Heart left ventricle (tissue), 16 donors: ENCODE measurements around the gene RING1. TPM values are rescaled to one million over a fixed set of nuclear protein-coding genes. Genes with fewer than 3 reads are reported as not detected.

Experiments used
- ATAC-seq, 4 donors: fragments of 200-7000 bp; cut with Tn5 transposase; one replicate each; pipeline ENCODE4 v1.9.1; 2020 to 2022; ENCODE audit warnings: moderate library complexity in 4 of 4, mild to moderate bottlenecking in 3 of 4, moderate number of reproducible peaks in 1 of 4
- DNase-seq, 5 donors: peaks; one replicate each; pipeline ENCODE4 v3.0.0-alpha.2; 2020
- H3K27ac ChIP-seq, 12 donors: fragments of 200-600 bp; sonication (generic) in 4 of 12; one replicate each; pipeline versions ENCODE4 v1.5.0 to v1.8.0; 2016 to 2022; ENCODE audit warnings: mild to moderate bottlenecking in 2 of 12
- H3K27me3 ChIP-seq, 9 donors: fragments of 200-600 bp; sonication (generic) in 2 of 9; one replicate each; pipeline versions ENCODE4 v1.5.1 to v1.8.0; 2016 to 2022; ENCODE audit warnings: mild to moderate bottlenecking in 3 of 9
- H3K36me3 ChIP-seq, 9 donors: fragments of 200-600 bp; sonication (generic) in 2 of 9; one replicate each; pipeline versions ENCODE4 v1.5.0 to v1.8.0; 2018 to 2022; ENCODE audit warnings: mild to moderate bottlenecking in 2 of 9
- H3K4me1 ChIP-seq, 12 donors: fragments of 200-600 bp; sonication (generic) in 4 of 12; one replicate each; pipeline versions ENCODE4 v1.5.0 to v1.8.0; 2016 to 2022; ENCODE audit warnings: mild to moderate bottlenecking in 3 of 12
- H3K4me3 ChIP-seq, 12 donors: fragments of 200-600 bp; sonication (generic) in 4 of 12; one replicate each; pipeline versions ENCODE4 v1.5.0 to v1.8.0; 2017 to 2022; ENCODE audit warnings: mild to moderate bottlenecking in 9 of 12, moderate library complexity in 4 of 12
- H3K9me3 ChIP-seq, 12 donors: fragments of 200-600 bp; sonication (generic) in 4 of 12; one replicate each; pipeline versions ENCODE4 v1.5.0 to v1.8.0; 2016 to 2022; ENCODE audit warnings: mild to moderate bottlenecking in 1 of 12
- CTCF ChIP-seq, 12 donors: fragments of 200-600 bp; sonication (generic) in 4 of 12; IDR thresholded peaks; one replicate each; pipeline versions ENCODE4 v1.5.0 to v1.8.0; 2018 to 2022; ENCODE audit warnings: antibody characterized with exemption in 12 of 12, mild to moderate bottlenecking in 5 of 12
- POLR2A ChIP-seq, 2 donors: fragments of 450-650 bp; IDR thresholded peaks; one replicate each; pipeline ENCODE4 v1.6.1; 2017; ENCODE audit warnings: antibody characterized with exemption in 2 of 2, mild to moderate bottlenecking in 2 of 2, moderate library complexity in 2 of 2
- WGBS, 4 donors: extraction: QIAGEN DNeasy Blood & Tissue Kit in 2 of 4; methylation state at CpG; one replicate each; pipeline versions ENCODE4 v1.1.5 to v1.1.7; 2013 to 2018; 5-methylcytosine and 5-hydroxymethylcytosine counted together
- intact Hi-C, 10 donors: fragments of 100-400 bp; cut with DNase I; formaldehyde crosslinking; loops; one replicate each; pipeline versions ENCODE4 v1.11.1 to v1.14.2; 2022
- polyA plus RNA-seq, 2 donors: library from polyadenylated mRNA; stranded (reverse); fragments of 200-250 nt; gene quantifications; one replicate each; pipeline ENCODE4 v1.2.3, GENCODE V29; 2013
- total RNA-seq, 9 donors: library from RNA; depleted of rRNA in 2 of 9; stranded (reverse); fragments of >200 nt in 2 of 9; fragmentation: NEBNext Ultra II Directional in 3 of 9; extraction: Animal tissue kit (Norgen Biotek cat#: 25700) in 3 of 9; gene quantifications; one replicate each; pipeline versions ENCODE4 v1.1.0 to v1.2.4, GENCODE V29; 2016 to 2023
- donor health status: ischemic (EF 13 %, LVEDD 7.1; RV severe dilation, severe dysfunction).
- donor health status: healthy with polysubstance abuse.
- donor health status: DM: no; HTN: yes; CAD: no.
- donor health status: DM: no; HTN: no; CAD: no.
- donor health status: ischemic (EF 25% LVEDD 6.9; RV normal size, moderate dysfunction).
- donor health status: ischemic (EF 25% LVEDD 5.7; RV mildly dilated, moderate dysfunction).
- donor health status: healthy.
- donor health status: DM: yes; HTN: yes; CAD: no.
- donor health status: ischemic (EF 35%, LVEDD 5.7; RV mildly dilated, moderate dysfunction).
- donor health status: nonischemic (EF 11% LVEDD 7.7; RV severe dilation, severe dysfunction).
- donor health status: DM: yes; HTN: yes; CAD: no.
- donor health status: PGD.
- donor health status: ischemic (EF 29% LVEDD 5.4; RV normal size, mild dysfunction).
- donor health status: nonischemic (EF 23%, LVEDD 6.1; RV moderate dilation, normal function).

The RING1 gene
- total and polyA plus RNA-seq, 11 donors: 8.4 to 36.9 (median 27.3) TPM

GRCh38 chr6:33191383-33192104, 16.8 kb upstream of the RING1 start:
- intact Hi-C loops: no loop called here
- no peak for TF ChIP-seq CTCF (IDR thresholded peaks at IDR 0.05)
- no peak for TF ChIP-seq POLR2A (IDR thresholded peaks at IDR 0.05)
- peaks cover 0 to 34% (median 17%) of the 10 kb centered on the region in 12 donors for H3K4me1 ChIP-seq
- ATAC-seq: no peak
- peak in 1 of 5 donors; percentile 62 for DNase-seq
- H3K27me3 ChIP-seq: peaks cover 0 to 21% (median 0%) of the 10 kb centered on the region in 9 donors
- peak overlapping the region in 1 of 12 donors; percentile 56 for H3K4me3 ChIP-seq
- H3K36me3 ChIP-seq: peaks cover 0 to 29% (median 26%) of the 10 kb centered on the region in 9 donors
- H3K27ac ChIP-seq: no peak overlapping the region
- 37 to 82% (median 43%) methylated on average over 4 to 8 of the region's 8 CpGs for WGBS, 4 donors
- H3K9me3 ChIP-seq: no peaks in the 10 kb centered on the region

GRCh38 chr6:33192105-33192646, 16.1 kb upstream of the RING1 start, which contains the start of gene COL11A2:
Gene COL11A2, minus strand, starts transcription at chr6:33192467. Its CDS starts 227 bp downstream, at chr6:33192240.
- H3K9me3 ChIP-seq: no peaks in the 10 kb centered on the region

GRCh38 chr6:33192671-33193602, 15.4 kb upstream of the RING1 start:
- H3K9me3 ChIP-seq: no peaks in the 10 kb centered on the region
- intact Hi-C loops: no loop called here
- no peak for TF ChIP-seq POLR2A (IDR thresholded peaks at IDR 0.05)
- TF ChIP-seq CTCF (IDR thresholded peaks at IDR 0.05): no peak
- H3K27ac ChIP-seq: peak overlapping the region in 10 of 12 donors; percentile 30 to 81 (median 55)
- peak in 3 of 5 donors; percentile 49 to 70 (median 55) for DNase-seq
- WGBS, 4 donors: 2 to 3% (median 2%) methylated on average over 60 to 72 of the region's 72 CpGs
- peaks cover 0 to 43% (median 36%) of the 10 kb centered on the region in 9 donors for H3K36me3 ChIP-seq
- peak in 3 of 4 donors; percentile 31 to 37 (median 37) for ATAC-seq
- H3K27me3 ChIP-seq: peaks cover 0 to 21% (median 0%) of the 10 kb centered on the region in 9 donors
- peaks cover 0 to 48% (median 25%) of the 10 kb centered on the region in 12 donors for H3K4me1 ChIP-seq
- peak overlapping the region; percentile 5 to 63 (median 50) for H3K4me3 ChIP-seq

More at GRCh38 chr6:33192105-33192646, 16.1 kb upstream of the RING1 start, which contains the start of gene COL11A2:
- DNase-seq (no peak), ATAC-seq (peak in 2 of 4 donors; percentile 2 to 8)
- WGBS, 4 donors: 11 to 39% (median 17%) methylated on average over 6 to 35 of the region's 35 CpGs
- Histone ChIP-seq H3K4me3 (peak within 1 kb of the TSS; percentile 5 to 63 (median 50)), H3K36me3 (peaks cover 0 to 35% (median 32%) of the 10 kb centered on the region in 9 donors), H3K27ac (peak within 1 kb of the TSS in 10 of 12 donors; percentile 26 to 81 (median 55)), H3K4me1 (peaks cover 0 to 40% (median 19%) of the 10 kb centered on the region in 12 donors), H3K27me3 (peaks cover 0 to 21% (median 0%) of the 10 kb centered on the region in 9 donors)
- TF ChIP-seq CTCF (IDR thresholded peaks at IDR 0.05) (no peak), POLR2A (IDR thresholded peaks at IDR 0.05) (no peak)
- intact Hi-C loops: no loop called here
